ENCODE measurements around the gene CKLF.
A peak's percentile ranks its signal among the peaks of the same experiment; 100 is the strongest.

CKLF gene

GRCh38 chr16:66596986-66597848 is 44.8 kb downstream of the CKLF start:
- no peaks in the 10 kb centered on the region for H4K20me1 ChIP-seq (ENCODE audit: control insufficient read depth, insufficient read depth, low read depth, low read length)
- no peaks in the 10 kb centered on the region for H3K79me2 ChIP-seq (ENCODE audit: control insufficient read depth, low read length)
- H3K27ac ChIP-seq (ENCODE audit: low read depth, low read length) = no peak overlapping the region
- no peaks in the 10 kb centered on the region for H3K9me2 ChIP-seq (replicated peaks; ENCODE audit: control insufficient read depth, low read length)
- TF ChIP-seq EZH2phosphoT487 (IDR thresholded peaks at IDR 0.05; ENCODE audit: borderline replicate concordance, low read length) = no peak
- no peak for TF ChIP-seq CTCF (IDR thresholded peaks at IDR 0.05; ENCODE audit: low read depth, low read length, poor library complexity, severe bottlenecking)
- H3F3A ChIP-seq (ENCODE audit: control insufficient read depth, insufficient read depth) = no peaks in the 10 kb centered on the region
- H3K4me2 ChIP-seq (ENCODE audit: low read length) = no peak overlapping the region
- H3K9me3 ChIP-seq (ENCODE audit: control insufficient read depth, insufficient read depth, low read length) = peaks cover 17% of the 10 kb centered on the region
- no peaks in the 10 kb centered on the region for H3K36me3 ChIP-seq (ENCODE audit: control insufficient read depth, low read length)
- H3K4me3 ChIP-seq (ENCODE audit: low read length) = no peak overlapping the region
- H3K27me3 ChIP-seq (ENCODE audit: control insufficient read depth, low read length) = peaks cover 35% of the 10 kb centered on the region
- peaks cover 16% of the 10 kb centered on the region for H3K4me1 ChIP-seq (ENCODE audit: control insufficient read depth, low read length)

- Histone ChIP-seq H3K9me2 (replicated peaks; ENCODE audit: control insufficient read depth, low read length) (no peaks in the 10 kb centered on the region), H3K27me3 (ENCODE audit: control insufficient read depth, low read length) (peaks cover 37% of the 10 kb centered on the region), H3K79me2 (ENCODE audit: control insufficient read depth, low read length) (no peaks in the 10 kb centered on the region), H3K36me3 (ENCODE audit: control insufficient read depth, low read length) (no peaks in the 10 kb centered on the region), H4K20me1 (ENCODE audit: control insufficient read depth, insufficient read depth, low read depth, low read length) (no peaks in the 10 kb centered on the region), H3F3A (ENCODE audit: control insufficient read depth, insufficient read depth) (peaks cover 4% of the 10 kb centered on the region; the same call in 1 of the 2 replicates), H3K27ac (ENCODE audit: low read depth, low read length) (no peak overlapping the region), H3K4me1 (ENCODE audit: control insufficient read depth, low read length) (peaks cover 16% of the 10 kb centered on the region), H3K4me2 (ENCODE audit: low read length) (no peak overlapping the region), H3K9me3 (ENCODE audit: control insufficient read depth, insufficient read depth, low read length) (peaks cover 17% of the 10 kb centered on the region), H3K4me3 (ENCODE audit: low read length) (no peak overlapping the region)
- TF ChIP-seq CTCF (IDR thresholded peaks at IDR 0.05; ENCODE audit: low read depth, low read length, poor library complexity, severe bottlenecking) (no peak), EZH2phosphoT487 (IDR thresholded peaks at IDR 0.05; ENCODE audit: borderline replicate concordance, low read length) (no peak)
These were observed 45.7 kb downstream of the CKLF start for GRCh38 chr16:66598111-66598510.

- Histone ChIP-seq H3K9me3 (ENCODE audit: control insufficient read depth, insufficient read depth, low read length) (peaks cover 17% of the 10 kb centered on the region), H4K20me1 (ENCODE audit: control insufficient read depth, insufficient read depth, low read depth, low read length) (no peaks in the 10 kb centered on the region), H3K79me2 (ENCODE audit: control insufficient read depth, low read length) (no peaks in the 10 kb centered on the region), H3K4me1 (ENCODE audit: control insufficient read depth, low read length) (peaks cover 19% of the 10 kb centered on the region), H3K27ac (ENCODE audit: low read depth, low read length) (no peak overlapping the region), H3K36me3 (ENCODE audit: control insufficient read depth, low read length) (no peaks in the 10 kb centered on the region), H3K9me2 (replicated peaks; ENCODE audit: control insufficient read depth, low read length) (no peaks in the 10 kb centered on the region), H3K4me2 (ENCODE audit: low read length) (no peak overlapping the region), H3K27me3 (ENCODE audit: control insufficient read depth, low read length) (peaks cover 33% of the 10 kb centered on the region), H3F3A (ENCODE audit: control insufficient read depth, insufficient read depth) (peaks cover 9% of the 10 kb centered on the region), H3K4me3 (ENCODE audit: low read length) (no peak overlapping the region)
- TF ChIP-seq EZH2phosphoT487 (IDR thresholded peaks at IDR 0.05; ENCODE audit: borderline replicate concordance, low read length) (no peak), CTCF (IDR thresholded peaks at IDR 0.05; ENCODE audit: low read depth, low read length, poor library complexity, severe bottlenecking) (peak; percentile 7)
These were observed 47.4 kb downstream of the CKLF start for GRCh38 chr16:66599726-66600125.
